Spleen (tissue), 11 donors: Measurements from ENCODE around the gene QSER1. TPM values are rescaled to one million over a fixed set of nuclear protein-coding genes. Genes with fewer than 3 reads are reported as not detected.

Source experiments
- DNase-seq: peaks from one replicate; pipeline ENCODE4 v3.0.0-alpha.2; 2020
- H3K27ac ChIP-seq, 8 donors: fragments of 200-600 bp; sonication (generic) in 7 of 8; 1 replicate in 4 of 8; 2 replicates in 4 of 8; pipeline versions ENCODE4 v1.5.0 to v1.8.0; 2016 to 2021; ENCODE audit warnings: inconsistent platforms in 4 of 8, mild to moderate bottlenecking in 4 of 8, moderate library complexity in 1 of 8
- H3K27me3 ChIP-seq, 7 donors: fragments of 200-600 bp; sonication (generic) in 6 of 7; replicated peaks in 1 of 7; 1 replicate in 4 of 7; 2 replicates in 3 of 7; pipeline versions ENCODE4 v1.5.0 to v1.8.0; 2016 to 2021; ENCODE audit warnings: inconsistent platforms in 3 of 7, mild to moderate bottlenecking in 1 of 7
- H3K36me3 ChIP-seq, 6 donors: fragments of 200-600 bp; sonication (generic) in 5 of 6; 1 replicate in 4 of 6; 2 replicates in 2 of 6; pipeline versions ENCODE4 v1.5.0 to v1.8.0; 2016 to 2021; ENCODE audit warnings: inconsistent platforms in 2 of 6
- H3K4me1 ChIP-seq, 6 donors: fragments of 200-600 bp; sonication (generic) in 5 of 6; 1 replicate in 3 of 6; 2 replicates in 3 of 6; pipeline versions ENCODE4 v1.5.0 to v1.8.0; 2016 to 2021; ENCODE audit warnings: inconsistent platforms in 3 of 6
- H3K4me3 ChIP-seq, 8 donors: fragments of 200-600 bp; sonication (generic) in 7 of 8; 1 replicate in 4 of 8; 2 replicates in 4 of 8; pipeline versions ENCODE4 v1.5.0 to v1.8.0; 2016 to 2021; ENCODE audit warnings: inconsistent platforms in 4 of 8, mild to moderate bottlenecking in 4 of 8, moderate library complexity in 2 of 8
- H3K9me3 ChIP-seq, 8 donors: fragments of 200-600 bp; sonication (generic) in 7 of 8; 1 replicate in 4 of 8; 2 replicates in 4 of 8; pipeline versions ENCODE4 v1.5.0 to v1.8.0; 2016 to 2021; ENCODE audit warnings: inconsistent platforms in 4 of 8
- CTCF ChIP-seq, 11 experiments: fragments of 200-600 bp in 7 of 11; fragments of 450-650 bp in 4 of 11; sonication (generic) in 4 of 11; IDR thresholded peaks in 8 of 11; conservative IDR thresholded peaks in 3 of 11; 1 replicate in 7 of 11; 2 replicates in 4 of 11; pipeline versions ENCODE4 v1.4.0 to v1.8.0; 2016 to 2021; ENCODE audit warnings: antibody characterized with exemption in 11 of 11, inconsistent platforms in 4 of 11, mild to moderate bottlenecking in 1 of 11
- POLR2A ChIP-seq, 3 donors: fragments of 450-650 bp; IDR thresholded peaks; one replicate each; pipeline ENCODE4 v1.5.1; 2017; ENCODE audit warnings: antibody characterized with exemption in 3 of 3, mild to moderate bottlenecking in 1 of 3
- POLR2AphosphoS5 ChIP-seq, 3 donors: sonication (generic); formaldehyde crosslinking; IDR thresholded peaks; one replicate each; pipeline ENCODE4 v1.5.1; 2017; ENCODE audit warnings: antibody characterized with exemption in 3 of 3
- WGBS, 5 donors: extraction: QIAGEN DNeasy Blood & Tissue Kit in 3 of 5; methylation state at CpG; one replicate each; pipeline versions ENCODE4 v1.1.5 to v1.1.7; 2013 to 2018; 5-methylcytosine and 5-hydroxymethylcytosine counted together
- intact Hi-C: fragments of 100-400 bp; cut with DNase I; formaldehyde crosslinking; loops from one replicate; pipeline ENCODE4 v1.15.0; 2023; ENCODE audit warnings: low total_unique reads
- polyA plus RNA-seq, 3 donors: library from polyadenylated mRNA; stranded (reverse); fragments of 200-250 nt; gene quantifications; one replicate each; pipeline ENCODE4 v1.2.1, GENCODE V29; 2013
- total RNA-seq, 7 donors: library from RNA; depleted of rRNA in 3 of 7; stranded (reverse); fragments of >200 nt in 3 of 7; fragmentation: NEBNext Ultra II Directional in 4 of 7; extraction: Animal tissue kit (Norgen Biotek cat#: 25700) in 4 of 7; gene quantifications; one replicate each; pipeline versions ENCODE4 v1.1.0 to v1.2.1, GENCODE V29; 2016 to 2021
- donor health status: healthy with polysubstance abuse.
- donor health status: DM: no; HTN: no; CAD: no; lungs with moderate emphysema.
- donor health status: DM: no; HTN: no; CAD: no.
- donor health status: Bipolar disorder and iron deficiency.
- donor health status: healthy.
- donor health status: DM: no; HTN: no; CAD: no.
- donor health status: DM: yes; HTN: yes; CAD: no.

The QSER1 gene
- total and polyA plus RNA-seq, 10 donors = 2.4 to 34.9 (median 24.6) TPM

DNA sequence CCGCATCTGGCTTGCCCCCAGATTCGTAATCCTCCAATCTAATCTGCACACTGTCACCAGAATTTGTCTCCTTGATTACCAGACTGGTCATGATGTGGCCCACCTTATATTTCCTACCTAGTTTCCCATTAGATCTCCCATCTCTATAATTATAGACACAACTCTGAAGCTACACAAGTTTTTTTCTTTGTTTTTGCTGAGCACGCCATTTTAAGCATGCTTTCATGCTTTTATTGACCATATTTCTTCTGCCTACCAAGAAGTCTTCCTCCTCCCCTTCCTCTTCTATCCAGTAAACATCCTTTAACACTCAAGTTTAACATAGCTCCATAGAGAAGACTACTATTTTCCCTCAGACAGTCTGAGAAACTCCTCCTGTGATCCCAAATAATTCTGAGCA, 98.8 kb downstream of the QSER1 start:
- Histone ChIP-seq H3K4me3 (no peak overlapping the region), H3K27ac (no peak overlapping the region), H3K9me3 (peaks cover 0 to 26% (median 19%) of the 10 kb centered on the region in 8 donors), H3K27me3 (no peaks in the 10 kb centered on the region), H3K4me1 (no peaks in the 10 kb centered on the region), H3K36me3 (no peaks in the 10 kb centered on the region)
- DNase-seq = no peak
- TF ChIP-seq POLR2AphosphoS5 (IDR thresholded peaks at IDR 0.05) (no peak), CTCF (IDR thresholded peaks at IDR 0.05 in 8 of 11, conservative IDR thresholded peaks at IDR 0.05 in 3 of 11) (no peak), POLR2A (IDR thresholded peaks at IDR 0.05) (no peak)
- 85 to 98% (median 89%) methylated on average over 3 of the region's 3 CpGs for WGBS, 5 donors
- intact Hi-C loops = no loop called here

DNA sequence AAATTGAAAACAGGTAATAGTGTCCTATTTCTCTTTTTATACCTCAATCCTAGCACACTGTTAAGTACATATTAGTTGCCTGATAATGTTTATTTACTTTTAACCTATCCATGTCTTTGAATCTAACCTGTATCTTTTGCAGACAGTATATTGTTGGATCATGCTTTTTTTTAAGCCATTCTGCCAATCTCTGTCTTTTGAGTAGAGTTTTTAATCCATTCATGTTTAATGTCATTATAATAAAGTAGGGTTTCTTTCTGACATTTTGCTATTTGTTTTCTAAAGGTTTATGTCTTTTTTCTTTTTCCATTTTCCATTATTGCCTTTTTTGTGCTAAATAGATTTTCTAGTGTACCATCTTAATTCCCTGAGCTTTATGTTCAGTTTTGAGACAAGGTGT, 99.3 kb downstream of the QSER1 start:
- no peaks in the 10 kb centered on the region for H3K36me3 ChIP-seq
- no peak for DNase-seq
- H3K4me1 ChIP-seq = no peaks in the 10 kb centered on the region
- TF ChIP-seq CTCF (IDR thresholded peaks at IDR 0.05 in 8 of 11, conservative IDR thresholded peaks at IDR 0.05 in 3 of 11) (no peak), POLR2AphosphoS5 (IDR thresholded peaks at IDR 0.05) (no peak), POLR2A (IDR thresholded peaks at IDR 0.05) (no peak)
- intact Hi-C loops = no loop called here
- peaks cover 0 to 26% (median 19%) of the 10 kb centered on the region in 8 donors for H3K9me3 ChIP-seq
- H3K27ac ChIP-seq = no peak overlapping the region
- H3K4me3 ChIP-seq = no peak overlapping the region
- H3K27me3 ChIP-seq = no peaks in the 10 kb centered on the region

DNA sequence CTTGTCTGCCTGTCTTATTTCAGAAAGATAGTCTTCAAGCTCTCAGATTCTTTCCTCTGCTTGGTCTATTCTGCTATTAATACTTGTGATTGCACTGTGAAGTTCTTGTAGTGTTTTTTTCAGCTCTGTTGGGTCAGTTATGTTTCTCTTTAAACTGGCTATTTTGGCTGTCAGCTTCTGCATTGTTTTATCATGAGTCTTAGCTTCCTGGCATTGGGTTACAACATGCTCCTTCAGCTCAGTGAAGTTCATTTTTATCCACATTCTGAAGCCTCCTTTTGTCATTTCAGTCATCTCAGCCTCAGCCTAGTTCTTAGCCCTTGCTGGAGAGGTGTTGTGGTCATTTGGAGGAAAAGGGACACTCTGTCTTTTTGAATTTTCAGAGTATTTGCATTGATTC, 107.6 kb downstream of the QSER1 start:
- Histone ChIP-seq H3K27ac (no peak overlapping the region), H3K4me1 (no peaks in the 10 kb centered on the region), H3K4me3 (no peak overlapping the region), H3K27me3 (no peaks in the 10 kb centered on the region), H3K36me3 (no peaks in the 10 kb centered on the region), H3K9me3 (peaks cover 0 to 12% (median 0%) of the 10 kb centered on the region in 8 donors)
- intact Hi-C loops = no loop called here
- no peak for TF ChIP-seq CTCF (IDR thresholded peaks at IDR 0.05 in 8 of 11, conservative IDR thresholded peaks at IDR 0.05 in 3 of 11)
- no peak for TF ChIP-seq POLR2AphosphoS5 (IDR thresholded peaks at IDR 0.05)
- no peak for TF ChIP-seq POLR2A (IDR thresholded peaks at IDR 0.05)
- no peak for DNase-seq

DNA sequence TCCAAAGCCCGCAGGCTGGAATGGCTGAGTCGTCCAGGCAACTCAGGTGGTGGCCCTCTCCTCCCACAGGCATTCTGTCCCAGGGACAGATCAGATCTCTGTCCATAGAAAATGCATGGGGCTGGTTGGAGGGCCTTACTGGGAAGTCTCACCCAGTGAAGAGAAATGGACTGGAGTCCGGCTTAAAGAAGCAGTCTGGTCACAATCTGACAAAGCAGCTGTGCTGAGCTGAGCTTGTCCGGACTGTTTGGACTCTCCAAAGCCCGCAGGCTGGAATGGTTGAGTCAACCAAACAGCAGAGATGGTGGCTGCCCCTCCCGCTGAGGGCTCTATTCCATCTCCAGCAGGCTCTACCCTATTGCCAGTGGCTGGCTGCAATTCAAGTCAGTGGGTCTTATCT, 108.7 kb downstream of the QSER1 start:
- DNase-seq = no peak
- Histone ChIP-seq H3K4me3 (no peak overlapping the region), H3K4me1 (no peaks in the 10 kb centered on the region), H3K27me3 (no peaks in the 10 kb centered on the region), H3K36me3 (no peaks in the 10 kb centered on the region), H3K9me3 (peaks cover 0 to 12% (median 0%) of the 10 kb centered on the region in 8 donors), H3K27ac (no peak overlapping the region)
- WGBS, 5 donors = 67 to 94% (median 73%) methylated on average over 3 to 6 of the region's 6 CpGs
- no peak for TF ChIP-seq CTCF (IDR thresholded peaks at IDR 0.05 in 8 of 11, conservative IDR thresholded peaks at IDR 0.05 in 3 of 11)
- TF ChIP-seq POLR2A (IDR thresholded peaks at IDR 0.05) = no peak
- TF ChIP-seq POLR2AphosphoS5 (IDR thresholded peaks at IDR 0.05) = no peak
- intact Hi-C loops = no loop called here
